Thoracic aorta (tissue), 2 donors: ENCODE results near the gene MYO1D. TPM values are rescaled to one million over a fixed set of nuclear protein-coding genes. Genes with fewer than 3 reads are reported as not detected.
"Not testable (repeated sequence)": the region's sequence is repeated elsewhere in the genome, so short reads cannot be mapped to it uniquely, and the experiment has no call there.

ENCODE experiments used
- ATAC-seq: fragments of 150-250 bp; one replicate; pipeline ENCODE4 v1.8.0; 2017; ENCODE audit warnings: low read depth; ENCODE audit not compliant: insufficient number of reproducible peaks, low FRiP score
- DNase-seq: peaks from one replicate; pipeline ENCODE4 v3.0.0-alpha.2; 2020; ENCODE audit warnings: low spot score
- H3K27ac ChIP-seq, 2 donors: fragments of 200-600 bp; sonication (generic); 1 replicate in 1 of 2; 2 replicates in 1 of 2; pipeline ENCODE4 v1.5.1; 2016; ENCODE audit warnings: mild to moderate bottlenecking in 2 of 2, moderate library complexity in 2 of 2
- H3K27me3 ChIP-seq: fragments of 200-600 bp; sonication (generic); replicated peaks from 2 replicates; pipeline ENCODE4 v1.6.0; 2016; ENCODE audit warnings: mild to moderate bottlenecking; ENCODE audit not compliant: insufficient read depth
- H3K36me3 ChIP-seq: fragments of 200-600 bp; sonication (generic); one replicate; pipeline ENCODE4 v1.5.1; 2016
- H3K4me1 ChIP-seq, 2 donors: fragments of 200-600 bp; sonication (generic); 1 replicate in 1 of 2; 2 replicates in 1 of 2; pipeline versions ENCODE4 v1.5.1 to v1.6.0; 2016; ENCODE audit warnings: low read depth in 2 of 2, mild to moderate bottlenecking in 1 of 2; ENCODE audit not compliant: control insufficient read depth in 1 of 2
- H3K4me3 ChIP-seq: fragments of 200-600 bp; sonication (generic); 2 replicates; pipeline ENCODE4 v1.5.1; 2016; ENCODE audit warnings: mild to moderate bottlenecking
- H3K9me3 ChIP-seq: fragments of 200-600 bp; sonication (generic); 2 replicates; pipeline ENCODE4 v1.5.1; 2016
- total RNA-seq, 2 donors: library from RNA; depleted of rRNA; stranded (reverse); fragments of >200 nt; gene quantifications; one replicate each; pipeline versions ENCODE4 v1.1.0 to v1.2.3, GENCODE V29; 2016
- TF ChIP-seq, protein P1 (sequence below): fragments of 200-600 bp; sonication (generic); IDR thresholded peaks from one replicate; pipeline ENCODE4 v1.5.1; 2019; ENCODE audit warnings: antibody characterized with exemption

Gene MYO1D
- 100 to 1,000 TPM; 257 to 370 TPM for total RNA-seq

DNA sequence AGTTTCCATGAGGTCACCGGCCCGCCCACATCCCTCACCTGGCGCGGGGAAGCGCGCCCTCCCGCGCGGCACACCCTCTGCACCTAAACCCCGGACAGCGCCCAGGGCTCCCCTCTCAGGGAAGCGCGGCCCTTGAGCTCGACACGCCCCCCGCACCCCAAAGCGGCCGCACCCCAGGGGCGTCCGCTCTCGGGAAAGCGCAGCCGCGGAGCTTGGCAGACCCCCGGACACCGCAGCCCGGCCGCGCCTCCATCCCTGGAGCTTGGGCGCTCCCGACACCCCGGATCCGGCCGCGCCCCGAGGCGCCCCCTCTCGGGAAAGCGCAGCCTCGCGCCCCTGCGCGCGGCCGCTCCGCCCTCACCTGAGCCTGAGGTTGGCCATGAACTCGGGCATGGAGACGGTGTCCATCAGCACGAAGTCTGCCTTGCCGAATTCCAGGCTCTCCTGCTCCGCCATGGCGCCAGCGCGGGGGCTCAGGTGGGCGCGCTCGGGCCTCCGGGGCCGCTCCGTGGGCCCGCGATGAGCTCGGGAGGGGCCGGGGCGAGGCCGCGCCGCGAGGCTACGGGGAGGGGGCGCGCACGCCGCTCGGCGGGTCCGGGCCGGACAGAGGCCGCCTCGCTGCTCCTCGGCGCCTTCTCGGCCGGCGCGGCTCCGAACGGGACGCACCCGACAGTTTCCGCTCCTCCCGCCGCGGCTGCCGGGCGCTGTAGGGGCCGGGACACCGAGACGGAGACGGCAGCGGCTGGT lies at the start of gene MYO1D:
TSS of gene MYO1D (minus strand) at position 708 of the 747 bp plus-strand sequence. CDS start at position 456, 252 bp downstream.
- TF ChIP-seq, protein P1, sequence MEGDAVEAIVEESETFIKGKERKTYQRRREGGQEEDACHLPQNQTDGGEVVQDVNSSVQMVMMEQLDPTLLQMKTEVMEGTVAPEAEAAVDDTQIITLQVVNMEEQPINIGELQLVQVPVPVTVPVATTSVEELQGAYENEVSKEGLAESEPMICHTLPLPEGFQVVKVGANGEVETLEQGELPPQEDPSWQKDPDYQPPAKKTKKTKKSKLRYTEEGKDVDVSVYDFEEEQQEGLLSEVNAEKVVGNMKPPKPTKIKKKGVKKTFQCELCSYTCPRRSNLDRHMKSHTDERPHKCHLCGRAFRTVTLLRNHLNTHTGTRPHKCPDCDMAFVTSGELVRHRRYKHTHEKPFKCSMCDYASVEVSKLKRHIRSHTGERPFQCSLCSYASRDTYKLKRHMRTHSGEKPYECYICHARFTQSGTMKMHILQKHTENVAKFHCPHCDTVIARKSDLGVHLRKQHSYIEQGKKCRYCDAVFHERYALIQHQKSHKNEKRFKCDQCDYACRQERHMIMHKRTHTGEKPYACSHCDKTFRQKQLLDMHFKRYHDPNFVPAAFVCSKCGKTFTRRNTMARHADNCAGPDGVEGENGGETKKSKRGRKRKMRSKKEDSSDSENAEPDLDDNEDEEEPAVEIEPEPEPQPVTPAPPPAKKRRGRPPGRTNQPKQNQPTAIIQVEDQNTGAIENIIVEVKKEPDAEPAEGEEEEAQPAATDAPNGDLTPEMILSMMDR, result peak; percentile 39
- Histone ChIP-seq H3K27me3 (no peaks in the 10 kb centered on the region), H3K9me3 (no peaks in the 10 kb centered on the region), H3K36me3 (no peaks in the 10 kb centered on the region), H3K27ac (peak within 1 kb of the TSS; percentile 95 to 98), H3K4me3 (peak within 1 kb of the TSS; percentile 95), H3K4me1 (peaks cover 20 to 54% of the 10 kb centered on the region in 2 donors)
- DNase-seq (no peak), ATAC-seq (peak; percentile 13)

DNA sequence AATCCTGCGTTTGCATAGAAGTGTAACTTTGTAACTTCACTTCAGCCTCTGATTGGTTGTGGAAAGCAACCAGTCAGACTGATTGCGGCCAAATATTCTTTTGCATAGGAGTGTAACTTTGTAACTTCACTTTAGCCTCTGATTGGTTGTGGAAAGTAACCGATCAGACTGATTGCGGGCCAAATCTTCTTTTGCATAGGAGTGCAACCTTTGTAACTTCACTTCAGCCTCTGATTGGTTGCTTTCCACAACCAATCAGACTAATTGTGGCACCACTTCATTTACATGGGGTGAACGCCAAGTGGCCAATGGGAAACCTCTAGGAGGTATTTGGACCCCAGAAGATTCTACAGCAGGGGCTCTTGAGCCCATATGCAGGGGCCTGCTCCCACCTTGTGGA lies 49.3 kb upstream of the MYO1D start:
- Histone ChIP-seq H3K4me3 (no peak overlapping the region), H3K9me3 (no peaks in the 10 kb centered on the region), H3K36me3 (no peaks in the 10 kb centered on the region), H3K27me3 (no peaks in the 10 kb centered on the region), H3K27ac (no peak overlapping the region), H3K4me1 (peaks cover 8 to 21% of the 10 kb centered on the region in 2 donors)
- TF ChIP-seq, protein P1, result no peak
- no peak for ATAC-seq
- DNase-seq, result no peak

DNA sequence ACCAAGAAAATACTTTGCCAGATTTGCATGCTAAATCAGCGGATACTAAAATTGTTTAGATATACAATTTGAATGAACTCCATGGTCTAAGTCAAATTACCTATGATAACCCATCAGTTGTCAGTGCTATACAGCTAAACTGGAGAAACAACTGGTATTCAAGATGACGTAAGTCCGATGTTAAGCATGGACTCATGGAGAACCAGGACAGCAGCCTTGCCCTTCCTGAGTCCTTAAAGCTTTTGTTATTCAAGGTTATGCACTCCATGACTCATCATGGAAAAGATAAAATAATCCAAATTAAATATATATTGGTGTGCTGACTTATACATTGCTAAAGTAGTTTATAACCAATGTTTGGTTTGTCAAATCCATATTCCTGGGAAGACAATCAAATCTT lies 47.0 kb upstream of the MYO1D start:
- H3K27ac ChIP-seq, H3K4me1 ChIP-seq, H3K27me3 ChIP-seq, DNase-seq, H3K36me3 ChIP-seq, H3K4me3 ChIP-seq, H3K9me3 ChIP-seq, ATAC-seq: not testable (repeated sequence)

DNA sequence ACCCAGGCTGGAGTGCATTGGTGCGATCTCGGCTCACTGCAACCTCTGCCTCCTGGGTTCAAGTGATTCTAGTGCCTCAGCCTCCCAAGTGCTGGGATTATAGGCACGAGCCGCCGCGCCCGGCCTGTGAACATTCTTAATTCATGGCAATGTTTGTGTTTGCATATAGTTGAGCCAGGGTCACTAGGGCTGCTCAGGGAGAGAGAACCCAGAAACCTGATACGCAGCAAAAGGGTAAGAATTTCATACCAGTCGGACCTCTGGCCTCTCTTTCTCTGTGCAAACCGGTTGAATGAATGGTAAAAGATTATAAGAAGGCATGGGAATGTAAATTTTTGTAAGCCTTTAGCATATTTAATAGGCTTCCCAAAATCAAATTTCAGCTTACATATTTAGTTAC lies 44.1 kb upstream of the MYO1D start:
- H3K36me3 ChIP-seq, result no peaks in the 10 kb centered on the region
- DNase-seq (no peak), ATAC-seq (no peak)
- no peaks in the 10 kb centered on the region for H3K9me3 ChIP-seq
- no peaks in the 10 kb centered on the region for H3K4me1 ChIP-seq
- no peak overlapping the region for H3K27ac ChIP-seq
- TF ChIP-seq, protein P1, result no peak
- no peaks in the 10 kb centered on the region for H3K27me3 ChIP-seq
- no peak overlapping the region for H3K4me3 ChIP-seq

DNA sequence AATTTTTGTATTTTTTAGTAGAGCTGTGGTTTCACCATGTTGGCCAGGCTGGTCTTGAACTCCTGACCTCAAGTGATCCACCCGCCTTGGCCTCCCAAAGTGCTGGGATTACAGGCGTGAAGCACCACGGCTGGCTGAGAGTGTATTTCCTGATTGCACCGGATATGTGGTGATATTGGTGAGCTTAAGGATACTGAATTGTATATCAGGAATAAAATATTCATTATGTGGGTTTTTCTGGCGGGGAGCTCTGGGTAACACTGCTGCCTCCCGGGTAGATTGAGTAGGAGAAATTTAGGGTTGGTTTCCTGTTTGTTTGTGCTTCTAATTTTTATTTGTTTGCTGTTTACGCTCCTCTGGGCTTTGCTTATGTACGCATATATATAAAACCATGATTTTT lies 43.4 kb upstream of the MYO1D start:
- TF ChIP-seq, protein P1, result no peak
- no peak overlapping the region for H3K27ac ChIP-seq
- DNase-seq, result no peak

DNA sequence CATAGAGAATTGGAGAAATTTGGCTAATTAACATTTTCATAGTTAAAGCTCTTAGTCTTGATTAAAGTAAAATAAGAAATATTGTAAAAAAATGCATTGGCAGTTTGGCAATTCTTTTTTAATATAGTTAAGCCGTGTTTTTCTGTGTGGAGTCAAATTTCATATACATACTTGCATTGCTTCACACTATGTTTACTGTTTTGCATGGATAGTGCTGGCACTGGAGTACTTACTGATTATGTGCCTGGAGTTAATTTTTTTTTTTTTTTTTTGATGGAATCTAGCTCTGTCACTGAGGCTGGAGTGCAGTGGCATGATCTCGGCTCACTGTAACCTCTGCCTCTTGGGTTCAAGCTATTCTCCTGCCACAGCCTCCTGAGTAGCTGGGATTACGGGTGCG lies 43.0 kb upstream of the MYO1D start:
- DNase-seq, H3K27ac ChIP-seq, H3K36me3 ChIP-seq, H3K4me1 ChIP-seq, H3K27me3 ChIP-seq, ATAC-seq, H3K4me3 ChIP-seq, H3K9me3 ChIP-seq: not testable (repeated sequence)

More for the DNA sequence above, 43.4 kb upstream of the MYO1D start:
- no peaks in the 10 kb centered on the region for H3K4me1 ChIP-seq
- no peak for ATAC-seq
- H3K4me3 ChIP-seq, result no peak overlapping the region
- H3K36me3 ChIP-seq, result no peaks in the 10 kb centered on the region
- no peaks in the 10 kb centered on the region for H3K9me3 ChIP-seq
- no peaks in the 10 kb centered on the region for H3K27me3 ChIP-seq
